Gastrocnemius medialis (tissue), 4 donors: ENCODE measurements around the gene ZSCAN5C. TPM values are rescaled to one million over a fixed set of nuclear protein-coding genes. Genes with fewer than 3 reads are reported as not detected.

ENCODE experiments used
- ATAC-seq, 2 donors: fragments of 150-250 bp; one replicate each; pipeline ENCODE4 v1.9.1; 2016
- DNase-seq, 2 donors: peaks; one replicate each; pipeline ENCODE4 v3.0.0-alpha.2; 2019
- H3K27ac ChIP-seq, 4 donors: fragments of 200-600 bp; sonication (generic); 1 replicate in 1 of 4; 2 replicates in 3 of 4; pipeline ENCODE4 v1.5.1; 2016 to 2018; ENCODE audit warnings: mild to moderate bottlenecking in 2 of 4, moderate library complexity in 1 of 4
- H3K27me3 ChIP-seq, 3 donors: fragments of 200-600 bp; sonication (generic) in 2 of 3; 1 replicate in 1 of 3; 2 replicates in 2 of 3; pipeline versions ENCODE4 v1.5.1 to v1.6.0; 2016 to 2019; ENCODE audit warnings: mild to moderate bottlenecking in 1 of 3, moderate library complexity in 1 of 3
- H3K36me3 ChIP-seq, 2 donors: fragments of 200-600 bp; sonication (generic) in 1 of 2; one replicate each; pipeline ENCODE4 v1.5.1; 2017 to 2018
- H3K4me1 ChIP-seq, 2 donors: fragments of 200-600 bp; sonication (generic) in 1 of 2; one replicate each; pipeline ENCODE4 v1.5.1; 2016 to 2017; ENCODE audit warnings: mild to moderate bottlenecking in 2 of 2
- H3K4me3 ChIP-seq, 4 donors: fragments of 200-600 bp; sonication (generic) in 3 of 4; 1 replicate in 1 of 4; 2 replicates in 3 of 4; pipeline ENCODE4 v1.5.1; 2016 to 2019; ENCODE audit warnings: mild to moderate bottlenecking in 2 of 4
- H3K9me3 ChIP-seq, 3 donors: fragments of 200-600 bp; sonication (generic) in 2 of 3; 1 replicate in 1 of 3; 2 replicates in 2 of 3; pipeline ENCODE4 v1.5.1; 2016 to 2019
- POLR2A ChIP-seq, 2 donors: fragments of 450-650 bp; IDR thresholded peaks; one replicate each; pipeline ENCODE4 v1.6.1; 2017; ENCODE audit warnings: antibody characterized with exemption in 2 of 2, mild to moderate bottlenecking in 2 of 2, moderate library complexity in 2 of 2
- in situ Hi-C, 4 donors: fragments of 200-750 bp; cut with MboI; loops; one replicate each; pipeline versions ENCODE4 v1.15.0 to v1.8.0; 2017; ENCODE audit warnings: low sequenced_read_pairs in 4 of 4
- intact Hi-C: fragments of 100-400 bp; cut with DNase I; formaldehyde crosslinking; loops from one replicate; pipeline ENCODE4 v1.15.1; 2023; ENCODE audit warnings: low total_unique reads
- total RNA-seq, 4 donors: library from RNA; depleted of rRNA; stranded (reverse); fragments of >200 nt; gene quantifications; one replicate each; pipeline versions ENCODE4 v1.1.0 to v1.2.3, GENCODE V29; 2016
- TF ChIP-seq, protein P1 (sequence below), 5 experiments: fragments of 450-650 bp in 3 of 5; fragments of 200-600 bp in 2 of 5; sonication (generic) in 2 of 5; IDR thresholded peaks in 4 of 5; conservative IDR thresholded peaks in 1 of 5; 1 replicate in 4 of 5; 2 replicates in 1 of 5; pipeline ENCODE4 v1.5.1; 2016 to 2019; ENCODE audit warnings: antibody characterized with exemption in 5 of 5, mild to moderate bottlenecking in 3 of 5, moderate library complexity in 3 of 5

Gene ZSCAN5C
- total RNA-seq, 4 donors from 2014 or later: not detected

DNA sequence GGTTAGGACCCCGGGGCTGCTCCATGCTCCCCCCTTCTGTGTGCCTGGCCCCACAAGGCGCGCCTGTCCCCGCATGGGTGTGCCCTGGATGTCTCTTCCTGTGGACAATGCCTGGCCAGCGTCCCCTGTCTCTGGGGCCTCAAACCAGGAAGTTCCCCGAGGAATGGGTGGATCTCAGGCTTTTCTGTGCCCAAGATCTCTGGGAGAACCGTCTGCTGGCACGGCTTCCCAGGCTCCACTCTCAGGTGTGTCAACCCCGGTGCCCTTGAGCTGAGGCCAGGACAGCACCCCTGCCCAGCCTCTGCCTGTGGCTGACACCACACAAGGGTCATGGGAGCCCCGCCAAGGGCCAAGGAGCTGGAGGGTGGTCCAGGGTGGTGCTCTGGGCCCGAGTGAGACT, 45.3 kb upstream of the ZSCAN5C start:
- Histone ChIP-seq H3K4me3 (no peak overlapping the region), H3K27me3 (no peaks in the 10 kb centered on the region), H3K9me3 (no peaks in the 10 kb centered on the region), H3K27ac (peak overlapping the region; percentile 44 to 65 (median 55)), H3K36me3 (peaks cover 0 to 32% of the 10 kb centered on the region in 2 donors), H3K4me1 (peaks cover 7 to 12% of the 10 kb centered on the region in 2 donors)
- no peak for DNase-seq
- intact Hi-C loops (no loop called here), in situ Hi-C loops (no loop called here)
- TF ChIP-seq POLR2A (IDR thresholded peaks at IDR 0.05): no peak
- TF ChIP-seq, protein P1, sequence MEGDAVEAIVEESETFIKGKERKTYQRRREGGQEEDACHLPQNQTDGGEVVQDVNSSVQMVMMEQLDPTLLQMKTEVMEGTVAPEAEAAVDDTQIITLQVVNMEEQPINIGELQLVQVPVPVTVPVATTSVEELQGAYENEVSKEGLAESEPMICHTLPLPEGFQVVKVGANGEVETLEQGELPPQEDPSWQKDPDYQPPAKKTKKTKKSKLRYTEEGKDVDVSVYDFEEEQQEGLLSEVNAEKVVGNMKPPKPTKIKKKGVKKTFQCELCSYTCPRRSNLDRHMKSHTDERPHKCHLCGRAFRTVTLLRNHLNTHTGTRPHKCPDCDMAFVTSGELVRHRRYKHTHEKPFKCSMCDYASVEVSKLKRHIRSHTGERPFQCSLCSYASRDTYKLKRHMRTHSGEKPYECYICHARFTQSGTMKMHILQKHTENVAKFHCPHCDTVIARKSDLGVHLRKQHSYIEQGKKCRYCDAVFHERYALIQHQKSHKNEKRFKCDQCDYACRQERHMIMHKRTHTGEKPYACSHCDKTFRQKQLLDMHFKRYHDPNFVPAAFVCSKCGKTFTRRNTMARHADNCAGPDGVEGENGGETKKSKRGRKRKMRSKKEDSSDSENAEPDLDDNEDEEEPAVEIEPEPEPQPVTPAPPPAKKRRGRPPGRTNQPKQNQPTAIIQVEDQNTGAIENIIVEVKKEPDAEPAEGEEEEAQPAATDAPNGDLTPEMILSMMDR (IDR thresholded peaks at IDR 0.05 in 4 of 5, conservative IDR thresholded peaks at IDR 0.05 in 1 of 5): no peak
- peak in 1 of 2 donors; percentile 46 for ATAC-seq

DNA sequence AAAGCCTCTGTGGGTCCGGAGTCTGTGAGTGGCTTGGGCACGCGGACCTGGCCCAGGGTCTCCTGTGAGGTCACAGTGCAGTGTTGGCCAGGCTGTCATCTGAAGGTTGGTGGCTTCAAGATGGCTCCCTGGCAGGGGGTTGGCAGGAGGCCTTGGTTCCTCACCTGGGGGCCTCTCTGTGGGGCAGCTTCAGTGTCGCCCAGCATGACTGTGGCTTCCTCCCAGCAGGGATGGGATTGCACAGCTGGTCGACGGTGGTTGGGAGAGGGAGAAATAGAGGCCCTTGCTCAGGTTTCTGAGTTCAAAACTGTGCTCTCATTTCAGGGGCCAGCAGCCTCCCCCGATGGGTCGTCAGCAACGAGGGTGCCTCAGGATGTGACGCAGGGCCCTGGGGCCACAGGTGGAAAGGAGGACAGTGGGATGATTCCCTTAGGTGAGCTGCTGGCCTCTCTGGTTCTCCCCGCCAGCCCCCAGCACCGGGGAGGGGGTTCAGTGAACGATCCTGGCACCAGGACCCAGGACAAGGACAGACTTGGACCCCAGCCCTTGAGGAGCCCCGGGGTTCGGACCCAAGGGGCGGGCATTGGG, 43.8 kb upstream of the ZSCAN5C start:
- Histone ChIP-seq H3K4me1 (peaks cover 5 to 6% of the 10 kb centered on the region in 2 donors), H3K27me3 (no peaks in the 10 kb centered on the region), H3K36me3 (peaks cover 0 to 32% of the 10 kb centered on the region in 2 donors), H3K9me3 (no peaks in the 10 kb centered on the region), H3K4me3 (no peak overlapping the region), H3K27ac (no peak overlapping the region)
- TF ChIP-seq, protein P1 (IDR thresholded peaks at IDR 0.05 in 4 of 5, conservative IDR thresholded peaks at IDR 0.05 in 1 of 5): no peak
- TF ChIP-seq POLR2A (IDR thresholded peaks at IDR 0.05): no peak
- no peak for ATAC-seq
- intact Hi-C loops: no loop called here
- in situ Hi-C loops: no loop called here
- DNase-seq: no peak

DNA sequence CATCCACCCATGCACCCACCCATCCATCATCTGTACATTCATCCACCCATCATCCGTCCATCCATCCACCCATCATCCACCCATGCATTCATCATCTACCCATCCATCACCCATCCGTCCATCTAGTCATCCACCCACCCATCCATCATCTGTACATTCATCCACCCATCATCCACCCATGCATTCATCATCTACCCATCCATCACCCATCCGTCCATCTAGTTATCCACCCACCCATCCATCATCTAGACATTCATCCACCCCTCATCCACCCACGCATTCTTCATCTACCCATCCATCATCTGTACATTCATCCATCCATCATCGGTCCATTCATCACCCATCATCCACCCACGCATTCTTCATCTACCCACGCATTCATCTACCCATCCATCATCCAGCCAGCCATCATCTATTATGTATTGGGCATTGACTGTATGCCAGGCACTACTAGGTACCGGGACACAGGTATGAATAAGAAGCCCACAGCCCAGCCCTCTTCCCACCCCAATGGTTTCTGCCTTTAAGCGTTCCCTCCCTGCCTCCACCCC, 43.0 kb upstream of the ZSCAN5C start:
- TF ChIP-seq, protein P1 (IDR thresholded peaks at IDR 0.05 in 4 of 5, conservative IDR thresholded peaks at IDR 0.05 in 1 of 5): no peak
- TF ChIP-seq POLR2A (IDR thresholded peaks at IDR 0.05): no peak
- H3K27ac ChIP-seq: no peak overlapping the region
- H3K4me1 ChIP-seq: no peaks in the 10 kb centered on the region
- no peak overlapping the region for H3K4me3 ChIP-seq
- ATAC-seq: no peak
- H3K9me3 ChIP-seq: no peaks in the 10 kb centered on the region
- intact Hi-C loops: no loop called here
- no peak for DNase-seq
- no peaks in the 10 kb centered on the region for H3K27me3 ChIP-seq
- in situ Hi-C loops: no loop called here
- peaks cover 0 to 32% of the 10 kb centered on the region in 2 donors for H3K36me3 ChIP-seq

DNA sequence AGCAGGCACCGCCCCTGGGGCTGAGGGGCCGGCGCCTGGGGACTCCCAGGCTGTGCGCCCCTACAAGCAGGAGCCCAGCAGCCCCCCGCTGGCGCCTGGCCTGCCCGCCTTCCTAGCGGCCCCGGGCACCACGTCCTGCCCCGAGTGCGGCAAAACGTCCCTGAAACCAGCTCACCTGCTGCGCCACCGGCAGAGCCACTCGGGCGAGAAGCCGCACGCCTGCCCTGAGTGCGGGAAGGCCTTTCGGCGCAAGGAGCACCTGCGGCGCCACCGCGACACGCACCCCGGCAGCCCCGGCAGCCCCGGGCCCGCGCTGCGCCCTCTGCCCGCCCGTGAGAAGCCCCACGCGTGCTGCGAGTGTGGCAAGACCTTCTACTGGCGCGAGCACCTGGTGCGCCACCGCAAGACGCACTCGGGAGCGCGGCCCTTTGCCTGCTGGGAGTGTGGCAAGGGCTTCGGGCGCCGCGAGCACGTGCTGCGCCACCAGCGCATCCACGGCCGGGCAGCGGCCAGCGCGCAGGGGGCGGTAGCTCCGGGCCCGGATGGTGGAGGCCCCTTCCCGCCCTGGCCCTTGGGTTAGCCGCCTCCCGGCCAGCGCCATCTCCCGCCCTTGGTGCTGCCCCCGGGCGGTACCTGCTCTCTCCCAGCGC, 42.3 kb upstream of the ZSCAN5C start:
- no peaks in the 10 kb centered on the region for H3K27me3 ChIP-seq
- DNase-seq (no peak), ATAC-seq (no peak)
- no peak overlapping the region for H3K4me3 ChIP-seq
- in situ Hi-C loops: loop anchor here in 1 of 4 donors (10.0 kb wide), 1 partner anchor 85 kb away; no protein-coding TSS in a partner anchor
- no peaks in the 10 kb centered on the region for H3K9me3 ChIP-seq
- TF ChIP-seq, protein P1 (IDR thresholded peaks at IDR 0.05 in 4 of 5, conservative IDR thresholded peaks at IDR 0.05 in 1 of 5): no peak
- TF ChIP-seq POLR2A (IDR thresholded peaks at IDR 0.05): no peak
- peaks cover 0 to 32% of the 10 kb centered on the region in 2 donors for H3K36me3 ChIP-seq
- no peak overlapping the region for H3K27ac ChIP-seq
- no peaks in the 10 kb centered on the region for H3K4me1 ChIP-seq
- intact Hi-C loops: no loop called here
